ENCODE measurements around the gene IL36G.
"Not testable (repeated sequence)": the region's sequence is repeated elsewhere in the genome, so short reads cannot be mapped to it uniquely, and the experiment has no call there.

IL36G gene

DNA sequence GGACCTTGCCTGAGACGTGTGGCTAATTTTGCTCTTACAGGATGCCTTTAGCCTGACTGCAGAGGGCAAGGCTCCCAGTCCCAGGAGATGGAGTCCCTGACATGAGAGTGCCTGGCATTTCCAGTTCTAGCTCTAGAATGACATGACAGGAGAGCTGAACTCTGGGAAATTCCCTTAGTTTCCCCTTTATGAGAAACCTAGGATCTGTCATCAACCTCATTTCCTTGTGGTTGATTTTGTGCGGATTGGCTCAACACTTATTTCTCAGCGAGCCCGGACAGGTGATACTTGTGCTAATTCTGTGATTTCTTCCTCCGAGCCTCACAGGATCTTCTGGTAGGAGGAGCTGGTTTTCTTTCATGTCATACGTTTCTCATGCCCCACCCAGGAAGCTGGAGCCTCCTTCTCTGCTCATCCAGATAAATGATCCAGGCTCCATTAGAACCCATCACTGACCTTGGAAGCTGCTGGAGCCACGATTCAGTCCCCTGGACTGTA is at the start of gene IL36G:
Gene IL36G, plus strand, starts transcription at position 448 of the 498 bp plus-strand sequence. CDS start 633 bp downstream, outside the sequence.
- no peak for DNase-seq

DNA sequence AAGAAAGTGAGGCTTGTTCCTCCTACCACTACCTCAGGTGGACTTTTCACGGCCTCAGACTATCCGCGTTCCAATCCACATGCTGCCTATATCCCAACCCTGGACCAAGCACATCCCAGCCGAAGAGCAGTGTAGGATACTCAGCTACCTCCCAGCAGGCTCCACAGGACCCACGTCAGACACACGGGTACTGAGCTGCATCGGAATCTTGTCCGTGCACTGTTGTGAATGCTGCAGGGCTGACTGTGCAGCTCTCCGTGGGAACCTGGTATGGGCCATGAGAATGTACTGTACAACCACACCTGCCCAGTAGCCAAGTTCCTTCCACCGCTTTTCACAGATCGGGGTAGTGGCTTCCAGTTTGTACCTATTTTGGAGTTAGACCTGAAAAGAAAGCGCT is 44.5 kb upstream of the IL36G start:
- no peak for DNase-seq

DNA sequence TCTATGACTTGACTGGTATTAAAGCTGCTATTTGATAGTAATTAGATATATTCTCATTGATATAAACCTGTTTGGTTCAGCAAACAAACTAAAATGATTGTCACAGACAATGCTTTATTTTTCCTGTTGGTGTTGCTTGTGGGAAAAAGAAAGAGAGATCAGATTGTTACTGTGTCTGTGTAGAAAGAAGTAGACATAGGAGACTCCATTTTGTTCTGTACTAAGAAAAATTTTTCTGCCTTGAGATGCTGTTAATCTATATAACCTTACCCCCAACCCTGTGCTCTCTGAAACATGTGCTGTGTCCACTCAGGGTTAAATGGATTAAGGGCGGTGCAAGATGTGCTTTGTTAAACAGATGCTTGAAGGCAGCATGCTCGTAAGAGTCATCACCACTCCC is 43.7 kb upstream of the IL36G start:
- DNase-seq: not testable (repeated sequence)

DNA sequence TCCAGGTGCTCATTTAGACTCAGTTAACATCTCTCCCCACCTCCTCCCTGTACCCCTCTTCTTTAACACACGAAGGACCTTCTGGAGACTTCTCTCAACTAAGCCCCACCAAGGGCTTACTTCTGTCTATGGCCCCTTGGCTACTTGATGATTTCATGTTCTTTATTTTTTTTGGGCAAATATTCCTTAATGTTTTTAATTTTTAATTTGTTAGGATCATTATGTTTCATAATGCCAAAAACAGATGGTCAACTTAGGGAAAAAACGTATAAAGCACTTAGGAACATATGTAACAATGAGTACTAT is 40.9 kb upstream of the IL36G start:
- DNase-seq: no peak

DNA sequence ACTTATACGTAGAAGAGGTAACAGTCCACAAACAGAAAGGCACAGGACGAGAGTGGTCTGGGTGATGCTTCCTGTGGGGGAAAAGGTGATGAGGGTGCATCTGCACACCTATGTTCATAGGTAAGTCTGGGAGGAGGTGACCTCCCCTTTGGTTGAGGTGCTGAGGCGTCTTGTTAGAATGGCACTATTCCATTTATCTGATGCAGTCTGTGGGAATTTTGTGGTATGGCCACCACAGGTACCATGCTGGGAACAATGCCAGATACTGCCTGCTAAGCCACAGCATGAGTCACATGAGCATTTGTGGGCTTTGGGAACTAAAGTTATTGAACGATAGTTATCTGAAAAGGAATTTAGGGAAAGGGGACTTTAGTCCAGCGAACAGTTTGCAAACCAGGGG is 38.9 kb upstream of the IL36G start:
- no peak for DNase-seq

DNA sequence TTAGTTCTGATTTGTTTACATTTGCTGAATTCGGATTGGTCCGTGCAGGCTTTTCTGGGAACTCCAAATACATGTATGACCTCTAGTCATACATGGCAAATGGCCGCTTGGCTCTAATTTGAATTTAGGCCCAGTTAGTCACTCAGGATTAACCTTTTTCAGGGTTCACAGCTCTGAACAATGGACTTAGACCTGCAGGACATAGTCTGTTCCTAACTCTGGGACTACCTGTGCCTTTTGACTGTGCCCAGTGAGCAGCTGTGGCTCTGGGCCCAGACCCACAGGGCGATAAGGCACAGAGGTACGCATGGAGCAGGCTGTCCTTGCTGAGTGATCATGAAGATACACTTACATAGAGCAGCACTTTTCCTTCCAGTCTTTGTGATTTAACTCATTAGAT is 38.4 kb upstream of the IL36G start:
- DNase-seq: no peak

DNA sequence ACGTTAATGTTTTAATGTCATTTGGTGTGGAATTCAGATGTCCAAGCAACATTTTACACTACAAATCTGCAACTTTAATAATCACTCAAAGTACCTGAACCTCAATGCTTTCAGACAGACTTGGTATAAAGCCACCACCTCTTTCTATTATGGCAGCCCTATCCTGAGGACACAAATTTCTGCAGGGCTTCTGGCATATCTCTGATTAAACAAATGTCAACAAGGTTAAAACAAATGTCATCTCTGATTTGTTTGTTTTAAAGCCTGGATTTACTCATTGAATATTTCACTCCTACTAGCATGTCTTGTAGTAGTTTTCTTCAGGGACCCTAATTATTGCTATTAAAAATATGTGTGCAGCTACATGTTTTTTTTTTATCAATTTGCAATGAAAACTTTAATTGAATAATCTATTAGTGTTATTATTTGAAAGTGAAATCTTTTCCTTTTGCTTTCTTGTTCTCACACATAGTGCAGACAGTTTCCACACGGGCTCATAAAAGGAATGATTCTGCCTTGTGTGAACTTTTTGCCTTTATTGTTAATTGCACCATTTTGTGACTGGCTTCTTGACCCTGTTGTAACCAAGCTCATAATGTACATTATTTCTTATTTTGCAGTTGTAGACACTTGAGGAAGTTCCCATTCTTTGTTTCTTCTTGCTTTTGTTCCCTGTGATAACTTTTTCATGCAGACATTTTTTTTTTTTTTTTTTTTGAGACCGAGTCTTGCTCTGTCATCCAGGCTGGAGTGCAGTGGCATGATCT is 36.8 kb upstream of the IL36G start:
- DNase-seq: no peak

DNA sequence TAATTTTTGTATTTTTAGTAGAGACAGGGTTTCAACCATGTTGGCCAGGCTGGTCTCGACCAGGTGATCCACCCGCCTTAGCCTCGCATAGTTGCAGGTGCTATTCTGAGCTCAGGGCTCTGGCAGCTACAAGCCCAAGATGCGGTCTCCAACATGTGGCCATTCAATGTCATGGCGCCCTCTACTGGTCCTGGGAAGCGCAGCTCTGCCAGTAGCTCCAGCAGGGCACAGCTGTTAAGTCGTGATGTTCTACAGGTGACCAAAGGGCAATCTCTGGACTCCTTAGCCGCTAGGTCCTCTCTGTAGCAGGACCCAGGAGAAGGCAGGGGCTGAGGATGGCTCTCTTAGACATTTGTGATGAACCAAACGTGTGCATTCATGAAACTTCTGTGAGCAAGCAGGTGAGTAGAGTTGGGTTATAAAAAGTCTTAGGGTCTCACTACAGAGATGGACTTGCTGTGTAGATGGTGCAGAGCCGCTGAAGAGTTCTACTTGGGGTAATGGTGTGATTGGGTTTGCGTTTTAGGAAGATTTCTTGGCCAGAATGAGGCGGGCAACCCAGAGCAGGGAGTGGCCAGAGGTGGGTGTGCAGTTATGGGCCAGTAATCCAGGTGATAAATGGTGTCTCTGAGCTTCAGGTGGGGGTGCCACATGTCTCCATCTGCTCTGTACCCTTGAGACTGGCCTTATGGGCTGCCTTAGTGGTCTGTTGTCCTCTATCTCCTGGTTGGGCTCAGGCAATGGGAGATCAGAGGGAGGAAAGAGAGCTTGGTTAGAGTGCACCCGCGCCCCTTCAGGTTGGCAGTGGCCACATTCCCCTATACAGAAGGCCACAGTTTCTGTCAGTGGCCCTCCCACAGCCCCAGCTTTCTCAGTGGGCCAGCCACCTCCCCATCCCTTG is 35.8 kb upstream of the IL36G start:
- DNase-seq: peak; percentile 84

DNA sequence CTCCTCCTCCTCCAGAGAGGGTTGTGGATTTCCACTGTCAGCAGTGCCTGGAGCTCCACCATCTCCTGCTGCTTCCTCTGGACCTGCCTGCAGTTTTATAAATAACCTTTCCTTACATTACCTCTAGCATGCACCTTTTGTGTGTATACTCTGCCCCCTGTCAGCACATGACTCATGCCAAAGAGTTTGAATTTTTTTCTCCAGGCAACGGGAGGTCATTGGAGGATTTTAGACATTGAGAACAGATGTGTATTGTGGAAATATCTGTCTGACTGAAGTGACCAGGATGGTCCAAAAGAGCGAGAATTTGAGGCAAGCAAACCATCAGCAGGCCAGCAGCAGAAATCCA is 35.2 kb upstream of the IL36G start:
- no peak for DNase-seq

DNA sequence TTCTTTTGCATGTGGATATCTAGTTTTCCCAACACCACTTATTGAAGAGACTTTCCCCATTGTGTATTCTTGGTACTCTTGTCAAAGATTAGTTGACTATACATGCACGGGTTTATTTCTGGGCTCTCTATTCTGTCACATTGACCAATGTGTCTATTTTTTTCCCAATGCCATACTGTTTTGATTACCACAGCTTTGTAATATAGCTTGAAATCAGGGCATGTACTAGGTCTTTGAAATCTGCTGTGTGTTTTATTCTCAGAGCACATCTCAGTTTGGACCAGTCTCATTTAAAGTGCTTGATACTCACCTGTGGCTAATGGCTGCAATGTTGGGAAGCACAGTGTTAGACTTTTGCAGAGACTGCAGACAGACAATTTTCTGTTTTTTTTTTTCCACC is 32.8 kb upstream of the IL36G start:
- no peak for DNase-seq

DNA sequence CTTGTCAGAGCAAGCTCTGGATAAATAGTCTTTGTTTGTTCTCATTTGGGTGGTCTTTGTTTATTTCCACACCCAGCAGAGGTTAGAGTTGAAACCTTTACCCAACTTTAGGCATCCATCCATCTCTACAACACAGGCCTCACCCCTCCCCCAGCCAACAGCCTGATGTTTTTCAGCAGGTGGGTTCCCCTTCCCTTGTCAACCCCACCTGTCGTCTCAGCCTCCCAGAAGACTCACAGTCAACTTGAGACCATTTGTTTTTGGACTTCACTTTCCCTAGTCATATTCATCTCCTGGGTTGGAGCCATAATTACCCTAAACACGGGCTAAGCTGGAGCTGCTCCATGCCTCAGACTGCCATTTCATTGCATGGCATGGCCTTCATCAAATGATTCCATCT is 31.7 kb upstream of the IL36G start:
- DNase-seq: no peak

DNA sequence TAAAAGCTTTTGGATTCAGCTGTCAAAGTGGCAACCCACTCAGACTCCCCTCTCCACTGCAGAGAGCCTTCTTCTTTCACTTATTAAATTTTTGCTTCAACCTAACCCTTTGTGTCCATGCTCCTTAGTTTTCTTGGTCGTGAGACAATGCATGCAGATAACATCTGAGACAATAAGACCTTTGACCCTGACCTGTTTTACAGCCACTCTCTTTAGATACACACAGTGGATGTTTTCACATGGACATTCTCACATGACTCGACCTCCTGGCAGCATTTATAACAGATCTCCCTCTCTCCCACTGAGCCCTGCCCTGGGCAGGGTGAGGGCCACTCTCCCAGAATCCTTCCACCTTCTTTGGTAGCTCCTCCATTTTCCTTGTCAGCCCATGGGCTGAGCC is 30.4 kb upstream of the IL36G start:
- DNase-seq: no peak

DNA sequence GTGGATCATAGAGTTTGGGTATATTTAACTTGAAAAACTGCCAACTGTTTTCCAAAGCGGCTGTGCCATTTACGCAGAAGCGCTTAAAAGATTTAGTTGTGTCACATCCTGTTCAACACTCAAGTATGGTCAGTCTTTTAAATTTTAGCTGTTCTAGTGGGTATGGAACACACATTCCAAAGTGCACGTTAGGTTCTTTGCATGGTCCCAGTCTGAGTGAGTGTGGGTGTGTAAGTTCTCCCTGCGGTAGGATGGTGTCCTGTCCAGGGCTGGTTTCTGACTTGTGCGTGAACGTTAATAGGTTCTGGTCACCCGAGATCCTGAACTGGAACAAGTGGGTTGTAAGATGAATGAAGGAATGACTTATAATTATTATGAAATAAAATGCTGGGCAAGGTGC is 28.4 kb upstream of the IL36G start:
- no peak for DNase-seq

DNA sequence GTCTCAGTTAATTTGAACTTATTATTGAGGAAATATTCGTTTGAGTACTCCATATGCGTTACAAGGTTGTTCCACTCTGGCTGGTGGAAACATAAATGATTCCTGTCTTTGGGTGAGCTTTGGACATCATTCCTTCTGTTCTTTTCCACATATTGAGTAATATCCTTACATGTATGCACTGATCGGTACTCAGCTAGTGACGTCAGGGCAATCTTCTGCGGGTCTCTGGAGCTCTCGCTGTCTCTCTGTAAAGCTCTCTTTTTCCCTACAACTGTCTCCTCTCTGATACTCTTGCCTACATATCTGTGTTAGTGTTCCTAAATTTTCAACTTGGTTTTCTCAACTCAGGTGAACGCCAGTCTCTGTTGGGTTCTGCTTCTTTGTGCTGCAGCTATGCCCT is 23.4 kb upstream of the IL36G start:
- no peak for DNase-seq

DNA sequence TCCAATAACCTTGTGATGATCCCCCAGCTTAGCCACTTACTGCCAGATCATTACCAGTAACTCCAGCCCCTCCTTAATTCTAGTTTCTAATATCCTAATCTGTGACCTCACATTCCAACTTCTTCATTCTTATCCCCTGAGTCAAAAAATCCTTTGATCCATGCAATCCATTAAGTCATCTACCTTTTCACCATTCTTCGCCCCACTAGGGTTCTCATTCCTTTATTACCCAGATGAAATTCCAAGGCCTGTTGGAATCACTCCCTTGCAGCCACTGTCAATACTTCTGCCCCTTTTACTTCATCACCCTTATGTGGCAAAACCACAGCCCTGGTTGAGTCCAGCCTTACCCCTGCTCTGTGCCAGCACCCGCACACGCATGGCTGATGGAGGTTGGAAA is 20.3 kb upstream of the IL36G start:
- no peak for DNase-seq

DNA sequence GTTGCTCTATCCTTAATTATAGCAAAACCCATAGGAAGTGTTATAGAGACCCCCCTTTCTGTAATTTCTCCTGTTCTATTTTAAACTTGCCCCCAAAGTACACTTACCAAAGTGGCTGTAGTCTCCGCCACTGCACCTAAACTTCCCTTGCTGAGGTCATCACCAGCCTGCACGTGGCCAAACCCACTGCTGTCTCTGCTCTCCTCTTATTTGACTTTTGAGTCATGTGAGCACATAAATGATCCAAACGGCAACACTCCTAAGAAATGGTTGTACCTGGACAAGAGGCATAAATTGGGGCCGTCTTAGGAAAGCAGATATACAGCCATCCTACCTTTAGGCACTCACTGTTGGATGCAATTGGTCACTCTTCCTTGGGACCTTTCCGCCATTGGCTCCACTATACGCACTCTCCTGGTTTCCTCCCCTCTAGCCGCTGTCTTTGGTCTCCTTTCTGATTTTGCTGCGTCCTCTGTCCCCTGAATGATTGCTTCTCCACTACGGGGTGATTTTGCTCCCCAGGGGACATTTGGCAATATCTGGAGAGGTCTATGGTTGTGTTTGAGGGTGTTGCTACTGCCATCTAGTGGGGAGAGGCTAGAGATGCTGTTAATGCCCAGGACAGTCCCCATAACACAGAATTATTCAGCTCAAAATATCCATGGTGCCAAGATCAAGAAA is 19.2 kb upstream of the IL36G start:
- peak; percentile 40 to 46 for DNase-seq

DNA sequence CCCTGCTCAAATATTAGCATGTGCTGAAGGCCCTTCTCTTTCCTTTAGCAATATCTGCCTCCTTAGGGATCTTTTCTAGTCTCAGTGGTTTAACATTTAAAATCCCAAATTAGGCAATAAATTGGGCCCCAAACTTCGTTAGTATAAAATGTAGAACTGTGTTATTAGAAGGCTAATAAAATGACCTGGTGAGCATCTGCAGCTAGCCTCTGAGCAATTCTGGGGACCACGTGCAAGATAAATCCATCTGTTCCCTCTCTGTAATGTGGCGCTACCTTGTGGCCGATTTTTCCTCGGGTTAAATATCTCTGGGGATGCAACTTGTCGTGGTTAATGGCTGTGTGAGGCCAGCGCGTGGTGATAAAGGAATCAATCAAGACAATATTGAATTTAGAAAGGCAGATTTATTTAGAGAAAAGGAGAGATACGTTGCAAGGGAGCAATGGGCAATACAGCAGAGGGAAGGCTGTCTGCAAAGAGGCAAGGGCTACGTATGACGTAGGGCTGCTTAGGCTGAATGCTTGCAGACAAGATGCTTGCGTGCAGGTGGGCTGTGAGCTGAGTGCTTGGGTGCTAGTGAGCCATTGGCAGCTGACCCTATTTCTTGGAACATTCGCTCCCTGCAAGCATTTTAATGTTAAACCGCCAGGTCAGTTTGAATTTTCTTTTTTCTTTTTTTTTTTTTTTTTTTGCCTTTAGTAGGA is 18.5 kb upstream of the IL36G start:
- no peak for DNase-seq

DNA sequence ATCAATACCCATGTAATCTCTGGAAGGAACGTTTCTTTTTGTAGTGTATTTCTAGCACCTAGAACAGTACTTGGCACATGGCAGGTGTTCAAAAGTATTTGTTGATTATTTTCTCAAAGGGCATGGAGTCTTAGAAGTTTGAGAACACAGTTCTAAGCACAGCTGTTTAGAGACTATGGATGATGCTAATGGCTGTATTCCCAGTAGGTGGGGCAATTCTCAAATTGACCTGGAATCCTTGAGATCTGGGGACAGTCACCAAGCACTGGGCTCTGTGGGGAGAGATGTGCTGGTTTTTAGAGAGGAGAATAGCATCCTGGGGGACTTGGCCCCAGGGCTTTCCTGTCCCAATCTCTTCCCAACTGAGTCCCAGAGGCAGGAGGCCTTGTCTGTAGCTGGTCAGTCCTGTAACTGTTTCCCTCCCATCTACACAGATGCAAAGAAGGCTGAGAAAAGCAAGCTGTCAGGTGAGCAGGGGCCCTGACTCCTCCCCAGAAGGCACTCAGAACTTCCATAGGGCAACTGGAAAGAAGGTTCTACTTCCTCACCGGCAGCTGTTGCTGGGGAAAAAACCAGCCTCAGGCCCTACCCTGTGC is 17.5 kb upstream of the IL36G start:
- no peak for DNase-seq

DNA sequence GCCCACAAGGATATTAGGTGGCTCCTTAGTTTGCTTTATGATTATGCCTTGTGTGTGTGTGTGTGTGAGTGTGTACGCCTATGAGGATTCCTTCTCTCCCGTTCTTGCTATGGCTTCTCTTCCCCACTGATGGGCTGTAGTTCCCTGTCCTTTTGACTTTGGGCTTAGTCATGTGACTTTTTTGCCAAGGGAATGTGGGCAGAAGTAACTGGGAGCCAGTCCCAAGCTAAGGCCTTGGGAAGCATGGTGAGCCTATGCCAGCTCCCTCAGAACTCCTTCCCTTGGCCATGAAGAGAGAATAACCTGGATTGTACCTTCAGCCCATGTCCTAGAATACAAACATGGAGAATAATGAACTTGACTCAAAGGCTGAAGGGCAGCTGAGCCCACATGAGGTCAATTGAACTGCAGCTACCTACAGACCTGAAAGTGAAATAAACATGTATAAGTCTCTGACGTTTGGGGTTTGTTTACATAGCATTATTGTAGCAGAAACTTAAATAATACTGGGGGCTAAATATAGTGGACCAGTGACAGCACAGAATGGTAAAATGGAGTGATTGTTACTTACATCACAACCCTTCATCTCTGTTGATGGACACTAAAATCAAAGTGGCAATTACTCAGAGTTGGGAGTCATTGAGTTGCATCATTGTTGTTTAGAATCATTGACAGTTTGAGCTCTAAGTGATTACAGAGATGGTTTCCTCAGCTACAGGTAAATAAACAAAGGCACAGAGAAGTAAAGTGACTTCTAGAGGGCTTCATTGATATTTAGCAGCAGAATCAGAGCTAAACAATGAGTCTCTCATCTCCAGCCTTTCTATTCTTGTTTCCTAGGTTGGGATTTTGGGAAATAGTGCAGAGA is 15.3 kb upstream of the IL36G start:
- DNase-seq: no peak

DNA sequence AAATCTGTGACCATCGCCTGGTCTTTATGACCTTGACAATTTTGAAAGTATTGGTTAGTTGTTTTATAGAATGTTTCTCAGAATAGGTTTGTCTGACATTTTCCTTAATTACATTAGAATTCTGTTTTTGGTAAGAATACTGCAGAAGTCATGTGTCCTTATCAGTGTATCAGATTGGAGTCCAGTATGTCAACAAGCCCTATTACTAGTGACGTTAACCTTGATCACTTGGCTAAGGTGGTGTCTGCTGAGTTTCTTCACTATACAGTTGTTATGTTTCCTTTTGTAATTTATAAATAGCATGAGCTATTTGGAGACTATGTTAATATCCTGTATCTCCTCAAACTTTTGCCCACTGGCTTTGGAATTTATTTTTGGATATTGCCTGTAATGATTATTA is 10.8 kb upstream of the IL36G start:
- no peak for DNase-seq

DNA sequence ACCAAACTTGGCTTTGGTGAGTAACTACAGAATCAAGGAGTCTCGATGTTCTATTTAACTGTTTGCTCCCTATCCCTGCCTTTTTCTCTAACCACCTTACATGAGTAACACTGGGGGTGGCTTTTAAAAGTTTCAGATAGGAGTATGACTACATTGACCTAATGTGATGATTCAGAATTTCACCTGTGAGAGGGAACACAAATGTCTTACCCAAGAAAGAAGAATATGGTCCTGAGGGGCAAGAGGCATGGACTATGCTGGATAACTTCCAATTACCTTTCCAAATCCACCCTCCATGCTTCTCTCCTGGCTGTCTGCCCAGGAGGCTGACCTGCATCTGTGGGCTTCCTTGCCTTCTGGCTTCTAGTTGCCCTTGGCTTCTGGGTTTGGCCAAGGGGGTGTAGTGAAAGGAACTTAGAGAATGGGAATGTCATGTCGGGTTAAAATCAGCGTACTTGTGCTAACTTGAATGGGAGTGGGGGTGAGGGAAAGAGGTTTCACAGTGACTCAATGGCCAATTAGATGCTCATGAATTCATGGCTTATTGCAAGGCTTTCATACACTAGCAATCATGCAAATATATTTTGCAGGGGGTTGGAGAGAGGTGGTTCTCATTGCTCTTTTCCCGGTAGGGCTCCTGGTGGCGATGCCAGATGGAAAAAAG is 5.3 kb upstream of the IL36G start:
- DNase-seq: no peak

All from activated T-cell treated with anti-CD3 and anti-CD28 coated beads, Interleukin-2, amount 50 U/mL, for 48 hours (primary cell).